Activated CD8-positive, alpha-beta memory T cell treated with anti-CD3 and anti-CD28 coated beads, Interleukin-2, amount 50 U/mL, for 24 hours (primary cell): Measurements from ENCODE around the gene EFHD1.
"Not testable (repeated sequence)": the region's sequence is repeated elsewhere in the genome, so short reads cannot be mapped to it uniquely, and the experiment has no call there.

ENCODE experiments used
- DNase-seq: peaks from one replicate; pipeline ENCODE4 v3.0.0-alpha.2; 2020; ENCODE audit errors: extremely low read depth

EFHD1 gene

GRCh38 chr2:232689152-232689910, 55.9 kb downstream of the EFHD1 start:
- DNase-seq = no peak

- DNase-seq = not testable (repeated sequence)
These were observed 57.7 kb downstream of the EFHD1 start for GRCh38 chr2:232691117-232691516.

- no peak for DNase-seq
These were observed 59.9 kb downstream of the EFHD1 start for GRCh38 chr2:232693344-232693743.

- DNase-seq = no peak
These were observed 63.2 kb downstream of the EFHD1 start for GRCh38 chr2:232696609-232697058.

- peak; percentile 92 for DNase-seq
These were observed 63.8 kb downstream of the EFHD1 start, which contains the start of gene GIGYF2 for GRCh38 chr2:232697059-232697806. GIGYF2 (plus strand) TSS chr2:232697331; CDS start chr2:232735198, 37,867 bp downstream.

GRCh38 chr2:232697807-232698110, 64.4 kb downstream of the EFHD1 start:
- DNase-seq = no peak

GRCh38 chr2:232698556-232699091, 65.2 kb downstream of the EFHD1 start:
- no peak for DNase-seq

GRCh38 chr2:232699110-232699509, 65.7 kb downstream of the EFHD1 start:
- DNase-seq = no peak

GRCh38 chr2:232700154-232700553, 66.8 kb downstream of the EFHD1 start:
- DNase-seq = no peak

- no peak for DNase-seq
These were observed 73.7 kb downstream of the EFHD1 start for GRCh38 chr2:232707076-232707475.

- DNase-seq = no peak
These were observed 80.1 kb downstream of the EFHD1 start for GRCh38 chr2:232713505-232713904.

GRCh38 chr2:232714969-232715368, 81.6 kb downstream of the EFHD1 start:
- no peak for DNase-seq

GRCh38 chr2:232720056-232720455, 86.7 kb downstream of the EFHD1 start:
- not testable (repeated sequence) for DNase-seq

GRCh38 chr2:232721261-232721660, 87.9 kb downstream of the EFHD1 start:
- no peak for DNase-seq

- no peak for DNase-seq
These were observed 88.5 kb downstream of the EFHD1 start for GRCh38 chr2:232721882-232722281.

GRCh38 chr2:232723027-232723426, 89.6 kb downstream of the EFHD1 start:
- DNase-seq = no peak

GRCh38 chr2:232728785-232729184, 95.4 kb downstream of the EFHD1 start:
- no peak for DNase-seq

GRCh38 chr2:232731470-232731869, 98.1 kb downstream of the EFHD1 start:
- no peak for DNase-seq
